Measurements from ENCODE around the gene COX6A2.
"Not testable (repeated sequence)": the region's sequence is repeated elsewhere in the genome, so short reads cannot be mapped to it uniquely, and the experiment has no call there.

COX6A2 gene

GRCh38 chr16:31439519-31439918 is 11.4 kb upstream of the COX6A2 start:
- DNase-seq = no peak
- no peaks in the 10 kb centered on the region for H3K4me1 ChIP-seq
- H3K27me3 ChIP-seq = no peaks in the 10 kb centered on the region
- no peak overlapping the region for H3K4me3 ChIP-seq (ENCODE audit: low read depth, low read length)
- no peaks in the 10 kb centered on the region for H3K9me3 ChIP-seq
- H3K36me3 ChIP-seq = no peaks in the 10 kb centered on the region
- TF ChIP-seq CTCF (IDR thresholded peaks at IDR 0.05; ENCODE audit: low read depth, low read length) = no peak

- not testable (repeated sequence) for H3K9me3 ChIP-seq; H3K4me3 ChIP-seq (ENCODE audit: low read depth, low read length); DNase-seq; H3K4me1 ChIP-seq; H3K27me3 ChIP-seq; H3K36me3 ChIP-seq
Measured at GRCh38 chr16:31439023-31439422, 10.9 kb upstream of the COX6A2 start.

- no peaks in the 10 kb centered on the region for H3K4me1 ChIP-seq
- no peaks in the 10 kb centered on the region for H3K36me3 ChIP-seq
- no peak overlapping the region for H3K4me3 ChIP-seq (ENCODE audit: low read depth, low read length)
- no peak for DNase-seq
- H3K27me3 ChIP-seq = no peaks in the 10 kb centered on the region
- no peaks in the 10 kb centered on the region for H3K9me3 ChIP-seq
- no peak for TF ChIP-seq CTCF (IDR thresholded peaks at IDR 0.05; ENCODE audit: low read depth, low read length)
Measured at GRCh38 chr16:31438414-31438813, 10.3 kb upstream of the COX6A2 start.

- Histone ChIP-seq H3K27me3 (no peaks in the 10 kb centered on the region), H3K4me3 (ENCODE audit: low read depth, low read length) (no peak overlapping the region), H3K9me3 (no peaks in the 10 kb centered on the region), H3K4me1 (no peaks in the 10 kb centered on the region), H3K36me3 (no peaks in the 10 kb centered on the region)
- TF ChIP-seq CTCF (IDR thresholded peaks at IDR 0.05; ENCODE audit: low read depth, low read length) = no peak
- DNase-seq = no peak
Measured at GRCh38 chr16:31436221-31437045, 8.3 kb upstream of the COX6A2 start.

GRCh38 chr16:31435341-31436220 is 7.4 kb upstream of the COX6A2 start:
- Histone ChIP-seq H3K4me3 (ENCODE audit: low read depth, low read length) (no peak overlapping the region), H3K4me1 (no peaks in the 10 kb centered on the region), H3K27me3 (no peaks in the 10 kb centered on the region), H3K36me3 (no peaks in the 10 kb centered on the region), H3K9me3 (no peaks in the 10 kb centered on the region)
- no peak for DNase-seq
- no peak for TF ChIP-seq CTCF (IDR thresholded peaks at IDR 0.05; ENCODE audit: low read depth, low read length)

- DNase-seq = no peak
- no peaks in the 10 kb centered on the region for H3K36me3 ChIP-seq
Measured at GRCh38 chr16:31430380-31431052, 2.4 kb upstream of the COX6A2 start.

More at GRCh38 chr16:31430380-31431052, 2.4 kb upstream of the COX6A2 start:
- no peaks in the 10 kb centered on the region for H3K9me3 ChIP-seq
- no peaks in the 10 kb centered on the region for H3K27me3 ChIP-seq
- TF ChIP-seq CTCF (IDR thresholded peaks at IDR 0.05; ENCODE audit: low read depth, low read length) = no peak
- H3K4me3 ChIP-seq (ENCODE audit: low read depth, low read length) = no peak overlapping the region
- H3K4me1 ChIP-seq = no peaks in the 10 kb centered on the region
